IMR-90 (cell line): Measurements from ENCODE around the gene SCAMP4. TPM values are rescaled to one million over a fixed set of nuclear protein-coding genes. Genes with fewer than 3 reads are reported as not detected.

Experiments used
- ATAC-seq: fragments of 200-7000 bp; cut with Tn5 transposase; 2 replicates; pipeline ENCODE4 v1.9.1; 2020; ENCODE audit warnings: low read depth, mild to moderate bottlenecking, moderate library complexity
- BruUV-seq: library from RNA; stranded (reverse); fragments of 400-500 nt; replicated peaks from 2 replicates; lab custom pipeline; 2021; lab: Mats Ljungman, UMichigan
- CTCF ChIA-PET: fragments of 300-600 bp; formaldehyde crosslinking; extraction: SDS; loops from one replicate; lab custom pipeline; 2021; ENCODE audit warnings: antibody characterized with exemption; lab: Yijun Ruan, JAX
- POLR2A ChIA-PET: fragments of 300-600 bp; sonication (Branson Sonifier 250); formaldehyde crosslinking; loops from one replicate; lab custom pipeline; 2022; ENCODE audit warnings: antibody characterized with exemption; ENCODE audit not compliant: unreplicated experiment; lab: Charles Lee
- DNase-seq: peaks from one replicate; pipeline ENCODE4 v3.0.0; 2013
- H2AFZ ChIP-seq: replicated peaks from 2 replicates; pipeline ENCODE3; 2013; ENCODE audit warnings: low read length, mild to moderate bottlenecking; ENCODE audit not compliant: poor library complexity
- H2AK5ac ChIP-seq: 2 replicates; pipeline ENCODE4 v1.6.1; 2013; ENCODE audit warnings: low read depth, low read length, inconsistent platforms
- H2AK9ac ChIP-seq: replicated peaks from 2 replicates; pipeline ENCODE3; 2013; ENCODE audit warnings: mild to moderate bottlenecking, low read depth, low read length, moderate library complexity; ENCODE audit not compliant: poor library complexity
- H2BK120ac ChIP-seq: 2 replicates; pipeline ENCODE4 v1.6.1; 2013; ENCODE audit warnings: low read depth, low read length, inconsistent platforms
- H2BK15ac ChIP-seq: 3 replicates; pipeline ENCODE4 v1.6.1; 2013; ENCODE audit warnings: low read depth, low read length, inconsistent platforms
- H2BK20ac ChIP-seq: 2 replicates; pipeline ENCODE4 v1.6.1; 2013; ENCODE audit warnings: low read depth, mild to moderate bottlenecking, inconsistent platforms, low read length, moderate library complexity
- H2BK5ac ChIP-seq: 2 replicates; pipeline ENCODE4 v1.6.1; 2013; ENCODE audit warnings: mild to moderate bottlenecking, low read depth, low read length, inconsistent platforms; ENCODE audit not compliant: poor library complexity, severe bottlenecking
- H3K14ac ChIP-seq: replicated peaks from 2 replicates; pipeline ENCODE4 v1.6.1; 2013; ENCODE audit warnings: low read depth, low read length, inconsistent platforms
- H3K18ac ChIP-seq: 2 replicates; pipeline ENCODE4 v1.6.1; 2013; ENCODE audit warnings: low read depth, low read length, control low read depth
- H3K23ac ChIP-seq: 2 replicates; pipeline ENCODE4 v1.6.1; 2013; ENCODE audit warnings: low read depth, low read length, inconsistent platforms
- H3K27ac ChIP-seq: 2 replicates; pipeline ENCODE4 v1.5.1; 2013; ENCODE audit warnings: mild to moderate bottlenecking, control low read depth, low read length; ENCODE audit not compliant: insufficient read depth
- H3K27me3 ChIP-seq: 2 replicates; pipeline ENCODE4 v1.6.1; 2013; ENCODE audit warnings: low read length; ENCODE audit not compliant: control insufficient read depth, insufficient read depth
- H3K36me3 ChIP-seq: 2 replicates; pipeline ENCODE4 v1.6.1; 2013; ENCODE audit warnings: low read length, mixed read lengths; ENCODE audit not compliant: control insufficient read depth, insufficient read depth
- H3K4ac ChIP-seq: 2 replicates; pipeline ENCODE4 v1.6.1; 2013; ENCODE audit warnings: low read depth, low read length, inconsistent platforms
- H3K4me1 ChIP-seq: 2 replicates; pipeline ENCODE4 v1.6.1; 2013; ENCODE audit warnings: low read length, mixed read lengths; ENCODE audit not compliant: control insufficient read depth, insufficient read depth
- H3K4me2 ChIP-seq: 2 replicates; pipeline ENCODE4 v1.6.1; 2013; ENCODE audit warnings: low read depth, mild to moderate bottlenecking, control low read depth, low read length, moderate library complexity
- H3K4me3 ChIP-seq: 2 replicates; pipeline ENCODE4 v1.5.1; 2013; ENCODE audit warnings: low read depth, mild to moderate bottlenecking, control low read depth, low read length, moderate library complexity; ENCODE audit not compliant: insufficient read depth
- H3K56ac ChIP-seq: 2 replicates; pipeline ENCODE4 v1.6.1; 2013; ENCODE audit warnings: low read length, inconsistent platforms; ENCODE audit not compliant: insufficient read depth; ENCODE audit errors: extremely low read depth
- H3K79me1 ChIP-seq, 2 experiments: 2 replicates each; pipeline ENCODE4 v1.6.1; 2013; ENCODE audit warnings: low read length in 2 of 2, inconsistent platforms in 1 of 2, low read depth in 1 of 2
- H3K9ac ChIP-seq: 2 replicates; pipeline ENCODE4 v1.6.1; 2013; ENCODE audit warnings: low read depth, low read length, control low read depth
- H3K9me1 ChIP-seq: 2 replicates; pipeline ENCODE4 v1.6.1; 2013; ENCODE audit warnings: low read length, inconsistent platforms; ENCODE audit not compliant: insufficient read depth
- H3K9me3 ChIP-seq: 2 replicates; pipeline ENCODE4 v1.6.1; 2013; ENCODE audit warnings: low read length; ENCODE audit not compliant: control insufficient read depth, insufficient read depth
- H4K20me1 ChIP-seq: 2 replicates; pipeline ENCODE4 v1.6.1; 2013; ENCODE audit warnings: low read length, inconsistent platforms; ENCODE audit not compliant: insufficient read depth
- H4K5ac ChIP-seq: 2 replicates; pipeline ENCODE4 v1.6.1; 2013; ENCODE audit warnings: mild to moderate bottlenecking, low read depth, low read length, control low read depth
- H4K8ac ChIP-seq, 2 experiments: 2 replicates each; pipeline ENCODE4 v1.6.1; 2013; ENCODE audit warnings: low read depth in 2 of 2, low read length in 2 of 2, control low read depth in 1 of 2, inconsistent platforms in 1 of 2
- H4K91ac ChIP-seq: 2 replicates; pipeline ENCODE4 v1.6.1; 2013; ENCODE audit warnings: low read depth, low read length, inconsistent platforms; ENCODE audit not compliant: insufficient read depth
- BHLHE40 ChIP-seq: fragments of 150-350 bp; IDR thresholded peaks from 2 replicates; pipeline ENCODE4 v1.6.1; 2016; ENCODE audit warnings: mild to moderate bottlenecking, low read depth, low read length
- CEBPB ChIP-seq: IDR thresholded peaks from 2 replicates; pipeline ENCODE4 v1.6.1; 2012; ENCODE audit warnings: low read depth, low read length, improper control_type of control experiment
- CHD1 ChIP-seq: IDR thresholded peaks from 2 replicates; pipeline ENCODE4 v1.6.1; 2012; ENCODE audit warnings: low read depth, low read length, improper control_type of control experiment
- CTCF ChIP-seq: conservative IDR thresholded peaks from 2 replicates; pipeline ENCODE4 v1.5.1; 2012; ENCODE audit warnings: mild to moderate bottlenecking, low read depth, low read length, improper control_type of control experiment
- FOS ChIP-seq: fragments of 150-350 bp; IDR thresholded peaks from 2 replicates; pipeline ENCODE4 v1.6.1; 2016; ENCODE audit warnings: low read depth, low read length
- MAZ ChIP-seq: IDR thresholded peaks from 2 replicates; pipeline ENCODE4 v1.6.1; 2012; ENCODE audit warnings: low read depth, mild to moderate bottlenecking, low read length, improper control_type of control experiment, moderate library complexity, borderline replicate concordance
- MXI1 ChIP-seq: IDR thresholded peaks from 2 replicates; pipeline ENCODE4 v1.6.1; 2012; ENCODE audit warnings: low read depth, mild to moderate bottlenecking, low read length, moderate library complexity, borderline replicate concordance
- NFE2L2 ChIP-seq: fragments of 150-350 bp; IDR thresholded peaks from 2 replicates; pipeline ENCODE4 v1.6.1; 2016; ENCODE audit warnings: low read depth, mild to moderate bottlenecking, low read length
- POLR2A ChIP-seq: IDR thresholded peaks from 2 replicates; pipeline ENCODE4 v1.6.1; 2012; ENCODE audit warnings: mild to moderate bottlenecking, low read depth, low read length
- RCOR1 ChIP-seq: IDR thresholded peaks from 2 replicates; pipeline ENCODE4 v1.6.1; 2012; ENCODE audit warnings: mild to moderate bottlenecking, low read length, improper control_type of control experiment; ENCODE audit not compliant: insufficient replicate concordance
- USF2 ChIP-seq: fragments of 150-350 bp; IDR thresholded peaks from 2 replicates; pipeline ENCODE4 v1.6.1; 2017; ENCODE audit warnings: mild to moderate bottlenecking, antibody characterized with exemption, low read length, low read depth
- WGBS, 2 experiments: methylation state at CpG; one replicate each; pipeline versions ENCODE4 v1.1.5 to v1.1.7; 2013; ENCODE audit warnings: missing lambda C conversion rate in 2 of 2; ENCODE audit not compliant: insufficient read length in 1 of 2; ENCODE audit errors: extremely low coverage in 2 of 2; 5-methylcytosine and 5-hydroxymethylcytosine counted together
- dilution Hi-C: fragments of 300-500 bp; cut with HindIII; formaldehyde crosslinking; loops from one replicate; pipeline ENCODE4 v1.14.3; 2018; ENCODE audit warnings: low sequenced_read_pairs; ENCODE audit not compliant: unreplicated experiment
- in situ Hi-C: fragments of 300-500 bp; cut with MboI; formaldehyde crosslinking; loops from 3 replicates; pipeline ENCODE4 v1.14.3; 2019; ENCODE audit warnings: low sequenced_read_pairs, inconsistent platforms, mixed read lengths
- intact Hi-C: fragments of 100-400 bp; cut with micrococcal nuclease; formaldehyde crosslinking; loops from 2 replicates; pipeline ENCODE4 v1.10.0; 2022
- polyA plus RNA-seq, 3 experiments: library from polyadenylated mRNA; depleted of rRNA; stranded (reverse); fragments of >200 nt; gene quantifications; 2 replicates each; pipeline ENCODE4 v1.2.3, GENCODE V29; 2012; ENCODE audit warnings: low replicate concordance in 1 of 3
- total RNA-seq: library from RNA; depleted of rRNA; stranded (reverse); fragments of >200 nt; gene quantifications from 2 replicates; pipeline ENCODE4 v1.2.3, GENCODE V29; 2012

SCAMP4 gene
- total and polyA plus RNA-seq, 2 of the 4 experiments (the other 2 are of a cell fraction): 16.1 to 28.1 TPM

GRCh38 chr19:1875646-1876495 lies 29.3 kb upstream of the SCAMP4 start:
- H3K9me3 ChIP-seq: no peaks in the 10 kb centered on the region
- H3K14ac ChIP-seq: peak overlapping the region; percentile 91
- BruUV-seq: no TSS peak
- peaks cover 7 to 51% of the 10 kb centered on the region in 2 experiments; a peak in 3 of 4 replicates for H3K79me1 ChIP-seq
- 1% methylated on average over 55 of the region's 87 CpGs; no CpG with 5 or more reads in 1 of the 2 experiments for WGBS, 2 experiments
- H2AFZ ChIP-seq: peak overlapping the region; percentile 85
- in situ Hi-C loops: no loop called here
- peak overlapping the region; percentile 92 to 96 for H4K8ac ChIP-seq
- H4K5ac ChIP-seq: peak overlapping the region; percentile 93
- H3K4me1 ChIP-seq: peaks cover 12% of the 10 kb centered on the region
- TF ChIP-seq RCOR1 (no peak), POLR2A (peak; percentile 88), MXI1 (peak; percentile 82; the same call in 1 of the 2 replicates), CHD1 (no peak; the same call in 1 of the 2 replicates), USF2 (peak; percentile 99), CTCF (no peak), CEBPB (no peak), MAZ (peak; percentile 78; the same call in 1 of the 2 replicates), BHLHE40 (peak; percentile 99), FOS (0 out of 2 replicates have a peak, but pooled peaks have one; percentile 21), NFE2L2 (no peak)
- dilution Hi-C loops: no loop called here
- intact Hi-C loops: no loop called here
- H3K4me3 ChIP-seq: peak overlapping the region; percentile 90
- ChIA-PET POLR2A (no interaction called here), CTCF (interaction anchor here (0.7 to 1.1 kb wide), 4 partner anchors 10 to 139 kb away, joined by 3 to 4 read pairs (median 3); no protein-coding TSS in a partner anchor)
- no peaks in the 10 kb centered on the region for H3K27me3 ChIP-seq
- peak overlapping the region; percentile 83 for H3K9ac ChIP-seq
- H2BK15ac ChIP-seq: 0 out of 3 replicates have a peak overlapping the region, but pooled peaks have one; percentile 34
- H2BK120ac ChIP-seq: no peak overlapping the region
- peak overlapping the region; percentile 85 for H3K27ac ChIP-seq
- H3K36me3 ChIP-seq: peaks cover 19% of the 10 kb centered on the region; the same call in 1 of the 2 replicates
- peak overlapping the region; percentile 97 for H3K23ac ChIP-seq
- H4K91ac ChIP-seq: peak overlapping the region; percentile 88
- peak overlapping the region; percentile 77; the same call in 1 of the 2 replicates for H3K56ac ChIP-seq
- peak overlapping the region; percentile 97 for H3K4me2 ChIP-seq
- ATAC-seq: peak; percentile 94
- peaks cover 47% of the 10 kb centered on the region for H4K20me1 ChIP-seq
- H3K9me1 ChIP-seq: 0 out of 2 replicates have a peak, but pooled peaks cover 2% of the 10 kb centered on the region
- no peak overlapping the region for H3K18ac ChIP-seq
- peak overlapping the region; percentile 74 for H2BK5ac ChIP-seq
- H3K4ac ChIP-seq: peak overlapping the region; percentile 80
- H2AK5ac ChIP-seq: peak overlapping the region; percentile 94
- DNase-seq: peak; percentile 83
- H2BK20ac ChIP-seq: no peak overlapping the region
- peak overlapping the region; percentile 48 for H2AK9ac ChIP-seq
